K562 (cell line): ENCODE results near the gene ZNF384. TPM values are rescaled to one million over a fixed set of nuclear protein-coding genes. Genes with fewer than 3 reads are reported as not detected.

ENCODE experiments used
- ATF7 ChIP-seq: fragments of 450-650 bp; IDR thresholded peaks from 2 replicates; pipeline ENCODE4 v1.7.1; 2014; ENCODE audit warnings: mild to moderate bottlenecking, moderate library complexity
- CBFA2T3 ChIP-seq: fragments of 450-650 bp; IDR thresholded peaks from 2 replicates; pipeline ENCODE4 v1.6.1; 2017
- CC2D1A ChIP-seq: fragments of 450-650 bp; IDR thresholded peaks from 2 replicates; pipeline ENCODE4 v1.6.1; 2017; ENCODE audit warnings: mild to moderate bottlenecking
- MAFG ChIP-seq: fragments of 450-650 bp; conservative IDR thresholded peaks from 2 replicates; pipeline ENCODE4 v1.6.1; 2016; ENCODE audit warnings: missing genetic modification characterization, missing compliant biosample characterization
- MEF2D ChIP-seq: conservative IDR thresholded peaks from 2 replicates; pipeline ENCODE4 v1.6.1; 2016; ENCODE audit warnings: low read depth, missing genetic modification characterization, missing compliant biosample characterization
- MTA2 ChIP-seq: fragments of 450-650 bp; IDR thresholded peaks from 2 replicates; pipeline ENCODE4 v1.6.1; 2016; ENCODE audit warnings: low read depth
- NEUROD1 ChIP-seq: fragments of 150-350 bp; IDR thresholded peaks from 2 replicates; pipeline ENCODE4 v1.6.1; 2014; ENCODE audit warnings: borderline replicate concordance, low read length, low read depth; ENCODE audit not compliant: partially characterized antibody
- SRF ChIP-seq, 2 experiments: fragments of 250-450, 450-650 bp in 1 of 2; sonication (Bioruptor Pico) in 1 of 2; sonication (generic) in 1 of 2; formaldehyde crosslinking; IDR thresholded peaks; 2 replicates each; pipeline versions ENCODE4 v1.5.0 to v1.5.1; 2020 to 2022; ENCODE audit warnings: mild to moderate bottlenecking in 1 of 2, missing genetic modification reagents in 1 of 2
- XRCC4 ChIP-seq: IDR thresholded peaks from one replicate; pipeline ENCODE4 v1.6.1; 2011; ENCODE audit not compliant: insufficient read depth, insufficient read length; ENCODE audit errors: extremely low read depth
- ZBTB7A ChIP-seq: IDR thresholded peaks from 2 replicates; pipeline ENCODE4 v1.6.1; 2011; ENCODE audit warnings: low read depth, mild to moderate bottlenecking, low read length, moderate library complexity, borderline replicate concordance; ENCODE audit not compliant: control insufficient read depth
- ZNF3 ChIP-seq: fragments of 250-450 bp; sonication (Bioruptor Pico); IDR thresholded peaks from 2 replicates; pipeline ENCODE4 v1.5.0; 2021; ENCODE audit warnings: mild to moderate bottlenecking, moderate library complexity
- polyA plus RNA-seq, 8 experiments: library from polyadenylated mRNA; depleted of rRNA in 4 of 8; stranded (reverse) in 5 of 8; unstranded in 3 of 8; fragments of >200 nt; fragmentation: Nextera tagmentation in 2 of 8; fragmentation: Illumina TruSeq in 1 of 8; extraction: Ambion mirVana in 2 of 8; extraction: Trizol in 1 of 8; gene quantifications; 2 replicates each; pipeline versions ENCODE4 v1.2.1 to v1.2.3, GENCODE V29; 2011 to 2014; ENCODE audit warnings: inconsistent platforms in 1 of 8, missing spikeins in 1 of 8
- total RNA-seq, 7 experiments: library from RNA; depleted of rRNA in 6 of 7; stranded (reverse); fragments of >200 nt in 6 of 7; fragmentation: Illumina TruSeq in 2 of 7; extraction: Trizol in 2 of 7; gene quantifications; 2 replicates each; pipeline versions ENCODE4 v1.2.1 to v1.2.3, GENCODE V29; 2011 to 2021; ENCODE audit warnings: low replicate concordance in 1 of 7
- TF ChIP-seq, protein P1 (sequence below): fragments of 250-450 bp; sonication (Bioruptor Pico); IDR thresholded peaks from 2 replicates; pipeline ENCODE4 v1.9.0; 2021; ENCODE audit warnings: mild to moderate bottlenecking
- TF ChIP-seq, protein P2 (sequence below): fragments of 450-650 bp; IDR thresholded peaks from 2 replicates; pipeline ENCODE4 v1.6.1; 2016; ENCODE audit warnings: mild to moderate bottlenecking, moderate library complexity
- TF ChIP-seq, protein P3 (sequence below), 2 experiments: IDR thresholded peaks; 2 replicates each; pipeline ENCODE4 v1.6.1; 2012; ENCODE audit warnings: improper control_type of control experiment in 2 of 2, low read depth in 2 of 2, low read length in 2 of 2, borderline replicate concordance in 1 of 2

ZNF384 gene
- total and polyA plus RNA-seq, 9 of the 15 experiments (the other 6 are each of a cell fraction or from before 2014, with no cell fraction given) = 0.36 to 64.8 (median 21.3) TPM

DNA sequence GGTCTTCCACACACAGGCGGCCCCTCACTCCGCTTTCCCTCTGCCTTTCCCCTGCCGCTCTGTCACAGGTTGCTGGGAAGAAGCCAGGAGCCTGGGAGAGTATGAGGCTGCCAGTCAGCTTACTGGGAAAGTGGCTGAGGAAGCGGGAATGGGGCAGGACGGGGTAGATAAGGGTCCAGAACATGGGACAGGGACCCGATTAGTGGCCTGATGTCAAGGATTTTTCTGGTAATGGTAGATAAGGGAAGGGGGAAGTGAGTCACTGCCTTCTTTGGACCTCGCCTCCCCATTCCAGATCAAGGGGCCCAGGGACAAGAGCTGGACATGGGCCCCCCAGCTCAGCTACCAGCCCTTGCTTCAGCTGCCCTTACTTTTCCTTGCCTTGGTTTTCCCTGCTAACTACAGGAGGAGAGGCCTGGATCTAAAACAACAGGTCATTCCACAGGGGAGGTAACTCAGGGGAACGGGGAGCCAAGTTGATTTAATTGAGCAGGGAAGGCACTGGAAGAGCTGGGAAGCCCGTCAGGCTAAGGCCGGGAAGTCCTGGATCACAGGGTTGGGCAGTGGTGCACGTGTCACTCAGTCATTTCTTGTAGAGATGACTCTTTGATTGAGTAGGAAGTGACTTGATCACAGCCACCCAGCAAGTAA is 49.9 kb downstream of the ZNF384 start (continued):
- TF ChIP-seq, protein P1, sequence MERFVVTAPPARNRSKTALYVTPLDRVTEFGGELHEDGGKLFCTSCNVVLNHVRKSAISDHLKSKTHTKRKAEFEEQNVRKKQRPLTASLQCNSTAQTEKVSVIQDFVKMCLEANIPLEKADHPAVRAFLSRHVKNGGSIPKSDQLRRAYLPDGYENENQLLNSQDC = no peak
- no peak for TF ChIP-seq ZNF3
- TF ChIP-seq, protein P2, sequence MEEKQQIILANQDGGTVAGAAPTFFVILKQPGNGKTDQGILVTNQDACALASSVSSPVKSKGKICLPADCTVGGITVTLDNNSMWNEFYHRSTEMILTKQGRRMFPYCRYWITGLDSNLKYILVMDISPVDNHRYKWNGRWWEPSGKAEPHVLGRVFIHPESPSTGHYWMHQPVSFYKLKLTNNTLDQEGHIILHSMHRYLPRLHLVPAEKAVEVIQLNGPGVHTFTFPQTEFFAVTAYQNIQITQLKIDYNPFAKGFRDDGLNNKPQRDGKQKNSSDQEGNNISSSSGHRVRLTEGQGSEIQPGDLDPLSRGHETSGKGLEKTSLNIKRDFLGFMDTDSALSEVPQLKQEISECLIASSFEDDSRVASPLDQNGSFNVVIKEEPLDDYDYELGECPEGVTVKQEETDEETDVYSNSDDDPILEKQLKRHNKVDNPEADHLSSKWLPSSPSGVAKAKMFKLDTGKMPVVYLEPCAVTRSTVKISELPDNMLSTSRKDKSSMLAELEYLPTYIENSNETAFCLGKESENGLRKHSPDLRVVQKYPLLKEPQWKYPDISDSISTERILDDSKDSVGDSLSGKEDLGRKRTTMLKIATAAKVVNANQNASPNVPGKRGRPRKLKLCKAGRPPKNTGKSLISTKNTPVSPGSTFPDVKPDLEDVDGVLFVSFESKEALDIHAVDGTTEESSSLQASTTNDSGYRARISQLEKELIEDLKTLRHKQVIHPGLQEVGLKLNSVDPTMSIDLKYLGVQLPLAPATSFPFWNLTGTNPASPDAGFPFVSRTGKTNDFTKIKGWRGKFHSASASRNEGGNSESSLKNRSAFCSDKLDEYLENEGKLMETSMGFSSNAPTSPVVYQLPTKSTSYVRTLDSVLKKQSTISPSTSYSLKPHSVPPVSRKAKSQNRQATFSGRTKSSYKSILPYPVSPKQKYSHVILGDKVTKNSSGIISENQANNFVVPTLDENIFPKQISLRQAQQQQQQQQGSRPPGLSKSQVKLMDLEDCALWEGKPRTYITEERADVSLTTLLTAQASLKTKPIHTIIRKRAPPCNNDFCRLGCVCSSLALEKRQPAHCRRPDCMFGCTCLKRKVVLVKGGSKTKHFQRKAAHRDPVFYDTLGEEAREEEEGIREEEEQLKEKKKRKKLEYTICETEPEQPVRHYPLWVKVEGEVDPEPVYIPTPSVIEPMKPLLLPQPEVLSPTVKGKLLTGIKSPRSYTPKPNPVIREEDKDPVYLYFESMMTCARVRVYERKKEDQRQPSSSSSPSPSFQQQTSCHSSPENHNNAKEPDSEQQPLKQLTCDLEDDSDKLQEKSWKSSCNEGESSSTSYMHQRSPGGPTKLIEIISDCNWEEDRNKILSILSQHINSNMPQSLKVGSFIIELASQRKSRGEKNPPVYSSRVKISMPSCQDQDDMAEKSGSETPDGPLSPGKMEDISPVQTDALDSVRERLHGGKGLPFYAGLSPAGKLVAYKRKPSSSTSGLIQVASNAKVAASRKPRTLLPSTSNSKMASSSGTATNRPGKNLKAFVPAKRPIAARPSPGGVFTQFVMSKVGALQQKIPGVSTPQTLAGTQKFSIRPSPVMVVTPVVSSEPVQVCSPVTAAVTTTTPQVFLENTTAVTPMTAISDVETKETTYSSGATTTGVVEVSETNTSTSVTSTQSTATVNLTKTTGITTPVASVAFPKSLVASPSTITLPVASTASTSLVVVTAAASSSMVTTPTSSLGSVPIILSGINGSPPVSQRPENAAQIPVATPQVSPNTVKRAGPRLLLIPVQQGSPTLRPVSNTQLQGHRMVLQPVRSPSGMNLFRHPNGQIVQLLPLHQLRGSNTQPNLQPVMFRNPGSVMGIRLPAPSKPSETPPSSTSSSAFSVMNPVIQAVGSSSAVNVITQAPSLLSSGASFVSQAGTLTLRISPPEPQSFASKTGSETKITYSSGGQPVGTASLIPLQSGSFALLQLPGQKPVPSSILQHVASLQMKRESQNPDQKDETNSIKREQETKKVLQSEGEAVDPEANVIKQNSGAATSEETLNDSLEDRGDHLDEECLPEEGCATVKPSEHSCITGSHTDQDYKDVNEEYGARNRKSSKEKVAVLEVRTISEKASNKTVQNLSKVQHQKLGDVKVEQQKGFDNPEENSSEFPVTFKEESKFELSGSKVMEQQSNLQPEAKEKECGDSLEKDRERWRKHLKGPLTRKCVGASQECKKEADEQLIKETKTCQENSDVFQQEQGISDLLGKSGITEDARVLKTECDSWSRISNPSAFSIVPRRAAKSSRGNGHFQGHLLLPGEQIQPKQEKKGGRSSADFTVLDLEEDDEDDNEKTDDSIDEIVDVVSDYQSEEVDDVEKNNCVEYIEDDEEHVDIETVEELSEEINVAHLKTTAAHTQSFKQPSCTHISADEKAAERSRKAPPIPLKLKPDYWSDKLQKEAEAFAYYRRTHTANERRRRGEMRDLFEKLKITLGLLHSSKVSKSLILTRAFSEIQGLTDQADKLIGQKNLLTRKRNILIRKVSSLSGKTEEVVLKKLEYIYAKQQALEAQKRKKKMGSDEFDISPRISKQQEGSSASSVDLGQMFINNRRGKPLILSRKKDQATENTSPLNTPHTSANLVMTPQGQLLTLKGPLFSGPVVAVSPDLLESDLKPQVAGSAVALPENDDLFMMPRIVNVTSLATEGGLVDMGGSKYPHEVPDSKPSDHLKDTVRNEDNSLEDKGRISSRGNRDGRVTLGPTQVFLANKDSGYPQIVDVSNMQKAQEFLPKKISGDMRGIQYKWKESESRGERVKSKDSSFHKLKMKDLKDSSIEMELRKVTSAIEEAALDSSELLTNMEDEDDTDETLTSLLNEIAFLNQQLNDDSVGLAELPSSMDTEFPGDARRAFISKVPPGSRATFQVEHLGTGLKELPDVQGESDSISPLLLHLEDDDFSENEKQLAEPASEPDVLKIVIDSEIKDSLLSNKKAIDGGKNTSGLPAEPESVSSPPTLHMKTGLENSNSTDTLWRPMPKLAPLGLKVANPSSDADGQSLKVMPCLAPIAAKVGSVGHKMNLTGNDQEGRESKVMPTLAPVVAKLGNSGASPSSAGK = peak; percentile 47
- 0 out of 4 replicates have a peak, but pooled peaks of 1 of the 2 experiments have one; percentile 36 for TF ChIP-seq SRF (CRISPR knock-in tag; IDR thresholded peaks at IDR 0.05)
- 0 out of 2 replicates have a peak, but pooled peaks have one; percentile 34 for TF ChIP-seq MEF2D (tag)
- peak; percentile 38; the same call in 1 of the 2 replicates for TF ChIP-seq ZBTB7A
- peak; percentile 96 for TF ChIP-seq CBFA2T3
- peak; percentile 77 for TF ChIP-seq NEUROD1
- TF ChIP-seq, protein P3, sequence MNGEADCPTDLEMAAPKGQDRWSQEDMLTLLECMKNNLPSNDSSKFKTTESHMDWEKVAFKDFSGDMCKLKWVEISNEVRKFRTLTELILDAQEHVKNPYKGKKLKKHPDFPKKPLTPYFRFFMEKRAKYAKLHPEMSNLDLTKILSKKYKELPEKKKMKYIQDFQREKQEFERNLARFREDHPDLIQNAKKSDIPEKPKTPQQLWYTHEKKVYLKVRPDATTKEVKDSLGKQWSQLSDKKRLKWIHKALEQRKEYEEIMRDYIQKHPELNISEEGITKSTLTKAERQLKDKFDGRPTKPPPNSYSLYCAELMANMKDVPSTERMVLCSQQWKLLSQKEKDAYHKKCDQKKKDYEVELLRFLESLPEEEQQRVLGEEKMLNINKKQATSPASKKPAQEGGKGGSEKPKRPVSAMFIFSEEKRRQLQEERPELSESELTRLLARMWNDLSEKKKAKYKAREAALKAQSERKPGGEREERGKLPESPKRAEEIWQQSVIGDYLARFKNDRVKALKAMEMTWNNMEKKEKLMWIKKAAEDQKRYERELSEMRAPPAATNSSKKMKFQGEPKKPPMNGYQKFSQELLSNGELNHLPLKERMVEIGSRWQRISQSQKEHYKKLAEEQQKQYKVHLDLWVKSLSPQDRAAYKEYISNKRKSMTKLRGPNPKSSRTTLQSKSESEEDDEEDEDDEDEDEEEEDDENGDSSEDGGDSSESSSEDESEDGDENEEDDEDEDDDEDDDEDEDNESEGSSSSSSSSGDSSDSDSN (IDR thresholded peaks at IDR 0.05; ENCODE audit: borderline replicate concordance in 1 of 2, low read depth in 2 of 2, low read length in 2 of 2) = no peak
- peak; percentile 89 for TF ChIP-seq MTA2
- TF ChIP-seq CC2D1A = peak; percentile 80; the same call in 1 of the 2 replicates
- TF ChIP-seq MAFG (tag) = no peak
- TF ChIP-seq ATF7 = peak; percentile 70
- no peak for TF ChIP-seq XRCC4
